Vagina (tissue), 2 donors: ENCODE data around the gene ROR2.

Source experiments
- POLR2A ChIP-seq, 2 donors: fragments of 450-650 bp; IDR thresholded peaks; one replicate each; pipeline ENCODE4 v1.6.1; 2017; ENCODE audit warnings: antibody characterized with exemption in 2 of 2, mild to moderate bottlenecking in 2 of 2, moderate library complexity in 2 of 2
- POLR2AphosphoS5 ChIP-seq, 2 donors: sonication (generic); formaldehyde crosslinking; IDR thresholded peaks; one replicate each; pipeline ENCODE4 v1.9.0; 2017; ENCODE audit warnings: antibody characterized with exemption in 2 of 2, mild to moderate bottlenecking in 2 of 2, low read depth in 1 of 2; ENCODE audit not compliant: insufficient read depth in 1 of 2

DNA sequence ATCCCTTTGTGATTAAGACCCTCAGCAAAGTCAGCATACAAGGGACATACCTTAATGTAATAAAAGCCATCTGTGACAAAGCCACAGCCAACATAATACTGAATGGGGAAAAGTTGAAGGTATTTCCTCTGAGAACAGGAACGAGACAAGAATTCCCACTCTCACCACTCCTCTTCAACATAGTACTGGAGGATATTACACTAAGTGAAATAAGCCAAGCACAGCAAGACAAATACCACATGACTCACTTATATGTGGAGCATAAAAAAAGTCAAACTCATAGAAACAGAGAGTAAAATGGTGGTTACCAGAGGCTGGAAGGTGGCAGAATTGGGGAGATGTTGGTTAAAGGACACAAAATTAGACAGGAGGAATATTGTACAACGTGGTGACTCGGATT lies 408.3 kb downstream of the ROR2 start:
- TF ChIP-seq POLR2A (IDR thresholded peaks at IDR 0.05), result no peak
- no peak for TF ChIP-seq POLR2AphosphoS5 (IDR thresholded peaks at IDR 0.05; ENCODE audit: insufficient read depth in 1 of 2, low read depth in 1 of 2)
